Neural progenitor cell (in vitro differentiated cells): ENCODE measurements around the gene GTPBP1.

Source experiments
- CTCF ChIP-seq: fragments of 200-600 bp; sonication (generic); IDR thresholded peaks from 2 replicates; pipeline ENCODE4 v1.5.1; 2017; ENCODE audit warnings: antibody characterized with exemption, mild to moderate bottlenecking
- EZH2 ChIP-seq: fragments of 200-600 bp; sonication (generic); IDR thresholded peaks from 2 replicates; pipeline ENCODE4 v1.6.1; 2017; ENCODE audit warnings: antibody characterized with exemption, mild to moderate bottlenecking, moderate library complexity
- EZH2phosphoT487 ChIP-seq: fragments of 200-600 bp; sonication (generic); IDR thresholded peaks from 2 replicates; pipeline ENCODE4 v1.6.1; 2017; ENCODE audit warnings: antibody characterized with exemption

- no peak for TF ChIP-seq CTCF
- no peak for TF ChIP-seq EZH2
- TF ChIP-seq EZH2phosphoT487, result no peak
Measured at GRCh38 chr22:38767313-38767712, 61.6 kb downstream of the GTPBP1 start.
